ENCODE measurements around the gene SPTLC3.

Gene SPTLC3

DNA sequence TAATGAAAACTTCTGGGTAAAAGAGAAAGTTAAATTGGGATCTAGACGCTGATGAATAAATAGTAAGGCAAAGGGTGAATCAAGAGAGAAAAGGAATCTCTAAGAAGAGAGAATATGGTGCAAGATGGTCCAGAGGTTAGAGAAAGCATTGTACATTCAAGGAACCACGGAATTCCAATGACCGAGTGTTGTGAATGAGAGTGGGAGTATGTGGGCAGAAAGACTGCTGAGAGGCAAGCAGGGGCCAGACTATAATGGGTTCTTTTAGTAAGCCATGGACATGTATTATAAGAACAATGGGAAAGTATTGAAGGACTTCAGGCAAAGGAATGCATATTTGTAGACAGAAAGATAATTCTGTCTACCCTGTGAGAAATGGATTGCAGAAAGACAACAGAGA lies 45.2 kb downstream of the SPTLC3 start:
- DNase-seq (ENCODE audit: low spot score): no peak
- in situ Hi-C loops (cut with MboI; ENCODE audit: low sequenced_read_pairs, unreplicated experiment): no loop called here
- TF ChIP-seq, protein P1, sequence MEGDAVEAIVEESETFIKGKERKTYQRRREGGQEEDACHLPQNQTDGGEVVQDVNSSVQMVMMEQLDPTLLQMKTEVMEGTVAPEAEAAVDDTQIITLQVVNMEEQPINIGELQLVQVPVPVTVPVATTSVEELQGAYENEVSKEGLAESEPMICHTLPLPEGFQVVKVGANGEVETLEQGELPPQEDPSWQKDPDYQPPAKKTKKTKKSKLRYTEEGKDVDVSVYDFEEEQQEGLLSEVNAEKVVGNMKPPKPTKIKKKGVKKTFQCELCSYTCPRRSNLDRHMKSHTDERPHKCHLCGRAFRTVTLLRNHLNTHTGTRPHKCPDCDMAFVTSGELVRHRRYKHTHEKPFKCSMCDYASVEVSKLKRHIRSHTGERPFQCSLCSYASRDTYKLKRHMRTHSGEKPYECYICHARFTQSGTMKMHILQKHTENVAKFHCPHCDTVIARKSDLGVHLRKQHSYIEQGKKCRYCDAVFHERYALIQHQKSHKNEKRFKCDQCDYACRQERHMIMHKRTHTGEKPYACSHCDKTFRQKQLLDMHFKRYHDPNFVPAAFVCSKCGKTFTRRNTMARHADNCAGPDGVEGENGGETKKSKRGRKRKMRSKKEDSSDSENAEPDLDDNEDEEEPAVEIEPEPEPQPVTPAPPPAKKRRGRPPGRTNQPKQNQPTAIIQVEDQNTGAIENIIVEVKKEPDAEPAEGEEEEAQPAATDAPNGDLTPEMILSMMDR (IDR thresholded peaks at IDR 0.05; ENCODE audit: borderline replicate concordance, control extremely low read depth, extremely low read depth, insufficient read depth, missing control alignments): no peak

GRCh38 chr20:13058666-13059389 lies 50.1 kb downstream of the SPTLC3 start:
- no peak for DNase-seq (ENCODE audit: low spot score)
- in situ Hi-C loops (cut with MboI; ENCODE audit: low sequenced_read_pairs, unreplicated experiment): no loop called here
- TF ChIP-seq, protein P1 (IDR thresholded peaks at IDR 0.05; ENCODE audit: borderline replicate concordance, control extremely low read depth, extremely low read depth, insufficient read depth, missing control alignments): no peak

- in situ Hi-C loops (cut with MboI; ENCODE audit: low sequenced_read_pairs, unreplicated experiment): no loop called here
- DNase-seq (ENCODE audit: low spot score): no peak
- TF ChIP-seq, protein P1 (IDR thresholded peaks at IDR 0.05; ENCODE audit: borderline replicate concordance, control extremely low read depth, extremely low read depth, insufficient read depth, missing control alignments): no peak
Observed at GRCh38 chr20:13059398-13060136, 50.8 kb downstream of the SPTLC3 start.

- in situ Hi-C loops (cut with MboI; ENCODE audit: low sequenced_read_pairs, unreplicated experiment): no loop called here
- no peak for DNase-seq (ENCODE audit: low spot score)
- TF ChIP-seq, protein P1 (IDR thresholded peaks at IDR 0.05; ENCODE audit: borderline replicate concordance, control extremely low read depth, extremely low read depth, insufficient read depth, missing control alignments): no peak
Observed at GRCh38 chr20:13060327-13060726, 51.6 kb downstream of the SPTLC3 start.

- TF ChIP-seq, protein P1 (IDR thresholded peaks at IDR 0.05; ENCODE audit: borderline replicate concordance, control extremely low read depth, extremely low read depth, insufficient read depth, missing control alignments): no peak
- DNase-seq (ENCODE audit: low spot score): no peak
Observed at GRCh38 chr20:13061381-13061780, 52.6 kb downstream of the SPTLC3 start.

GRCh38 chr20:13062789-13063188 lies 54.0 kb downstream of the SPTLC3 start:
- in situ Hi-C loops (cut with MboI; ENCODE audit: low sequenced_read_pairs, unreplicated experiment): no loop called here
- DNase-seq (ENCODE audit: low spot score): no peak
- TF ChIP-seq, protein P1 (IDR thresholded peaks at IDR 0.05; ENCODE audit: borderline replicate concordance, control extremely low read depth, extremely low read depth, insufficient read depth, missing control alignments): no peak

More at GRCh38 chr20:13061381-13061780, 52.6 kb downstream of the SPTLC3 start:
- in situ Hi-C loops (cut with MboI; ENCODE audit: low sequenced_read_pairs, unreplicated experiment): no loop called here
